ENCODE data around the gene SLC26A6. TPM values are rescaled to one million over a fixed set of nuclear protein-coding genes. Genes with fewer than 3 reads are reported as not detected.

SLC26A6 gene
- total and polyA plus RNA-seq, 7 donors: 4.5 to 13.0 (median 6.2) TPM

DNA sequence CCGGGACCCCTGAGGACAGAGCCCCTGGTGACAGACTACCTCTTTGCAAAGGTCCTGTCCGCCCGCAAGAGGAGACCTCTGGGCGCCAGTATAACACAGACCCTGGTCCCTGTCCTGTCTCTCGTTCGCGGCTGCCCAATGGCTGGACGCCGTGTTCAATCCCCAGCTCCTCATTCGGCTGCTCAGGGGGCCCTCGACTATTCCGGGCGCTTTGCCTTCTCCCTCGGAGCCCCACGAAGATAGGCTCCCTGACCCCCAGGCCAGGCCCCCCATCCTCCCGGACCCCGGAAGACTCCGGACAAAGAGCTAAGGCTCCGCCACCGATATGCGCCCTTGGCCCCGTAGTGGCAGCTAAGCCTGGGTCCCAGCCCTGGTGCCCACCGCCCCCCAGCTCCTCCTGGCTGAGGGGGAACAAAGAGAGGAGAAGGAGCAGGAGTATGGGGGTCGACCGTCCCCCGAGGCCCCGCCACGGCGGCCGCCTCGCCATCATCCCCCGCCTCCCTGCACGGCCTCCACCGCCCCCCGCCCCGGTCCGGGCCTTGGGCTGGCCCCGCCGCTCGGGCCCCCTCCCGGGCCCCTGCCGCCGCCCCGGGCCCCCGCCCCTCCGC is 27.0 kb upstream of the SLC26A6 start:
- DNase-seq: no peak
- TF ChIP-seq, protein P1, sequence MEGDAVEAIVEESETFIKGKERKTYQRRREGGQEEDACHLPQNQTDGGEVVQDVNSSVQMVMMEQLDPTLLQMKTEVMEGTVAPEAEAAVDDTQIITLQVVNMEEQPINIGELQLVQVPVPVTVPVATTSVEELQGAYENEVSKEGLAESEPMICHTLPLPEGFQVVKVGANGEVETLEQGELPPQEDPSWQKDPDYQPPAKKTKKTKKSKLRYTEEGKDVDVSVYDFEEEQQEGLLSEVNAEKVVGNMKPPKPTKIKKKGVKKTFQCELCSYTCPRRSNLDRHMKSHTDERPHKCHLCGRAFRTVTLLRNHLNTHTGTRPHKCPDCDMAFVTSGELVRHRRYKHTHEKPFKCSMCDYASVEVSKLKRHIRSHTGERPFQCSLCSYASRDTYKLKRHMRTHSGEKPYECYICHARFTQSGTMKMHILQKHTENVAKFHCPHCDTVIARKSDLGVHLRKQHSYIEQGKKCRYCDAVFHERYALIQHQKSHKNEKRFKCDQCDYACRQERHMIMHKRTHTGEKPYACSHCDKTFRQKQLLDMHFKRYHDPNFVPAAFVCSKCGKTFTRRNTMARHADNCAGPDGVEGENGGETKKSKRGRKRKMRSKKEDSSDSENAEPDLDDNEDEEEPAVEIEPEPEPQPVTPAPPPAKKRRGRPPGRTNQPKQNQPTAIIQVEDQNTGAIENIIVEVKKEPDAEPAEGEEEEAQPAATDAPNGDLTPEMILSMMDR (IDR thresholded peaks at IDR 0.05): no peak
- Histone ChIP-seq H3K27me3 (ENCODE audit: insufficient read depth in 3 of 3, low read length in 2 of 3) (peaks cover 0 to 47% (median 21%) of the 10 kb centered on the region in 3 donors), H3K36me3 (ENCODE audit: insufficient read depth in 1 of 2, low read depth in 1 of 2) (no peaks in the 10 kb centered on the region), H3K9me3 (no peaks in the 10 kb centered on the region), H3K27ac (no peak overlapping the region), H3K4me1 (peaks cover 19% of the 10 kb centered on the region), H3K4me3 (no peak overlapping the region)
- intact Hi-C loops (cut with DNase I): no loop called here
- WGBS, 3 donors: 2 to 4% (median 3%) methylated on average over 24 to 46 of the region's 46 CpGs
- ATAC-seq: no peak

DNA sequence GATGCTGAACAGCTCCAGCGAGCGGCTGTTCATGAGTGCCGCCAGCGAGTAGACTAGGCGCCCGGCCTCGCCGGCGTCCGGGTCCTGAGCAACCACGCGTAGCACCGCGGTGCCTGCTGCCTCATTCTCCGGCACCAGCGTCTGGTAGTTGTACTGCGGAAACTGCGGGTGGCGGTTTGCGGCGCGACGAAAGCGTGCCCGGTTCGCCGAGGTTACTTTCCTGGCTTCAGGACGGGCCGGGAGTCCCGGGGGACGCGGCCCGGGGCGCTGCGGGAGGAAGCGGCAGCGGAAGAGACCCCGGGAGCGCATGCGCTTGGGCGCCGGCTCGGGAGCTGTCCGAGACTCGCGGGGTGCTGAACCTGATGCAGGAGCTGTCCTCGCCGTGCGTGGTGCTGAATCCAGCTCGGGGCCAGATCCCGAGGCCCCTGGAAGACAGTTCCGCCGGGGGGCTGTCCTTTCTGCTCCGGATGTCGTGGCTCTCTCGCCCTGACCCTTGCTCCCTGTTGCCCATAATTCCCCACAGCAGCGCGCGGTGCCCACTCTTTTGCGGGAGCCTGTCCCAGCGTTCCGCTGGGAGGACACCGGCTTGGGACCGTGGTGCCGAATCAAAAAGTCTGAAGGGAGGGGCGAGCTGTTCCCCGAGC is 26.4 kb upstream of the SLC26A6 start:
- Histone ChIP-seq H3K27me3 (ENCODE audit: insufficient read depth in 3 of 3, low read length in 2 of 3) (peaks cover 0 to 47% (median 21%) of the 10 kb centered on the region in 3 donors), H3K27ac (no peak overlapping the region), H3K4me1 (peaks cover 19% of the 10 kb centered on the region), H3K36me3 (ENCODE audit: insufficient read depth in 1 of 2, low read depth in 1 of 2) (no peaks in the 10 kb centered on the region), H3K4me3 (peak overlapping the region; percentile 52), H3K9me3 (no peaks in the 10 kb centered on the region)
- intact Hi-C loops (cut with DNase I): no loop called here
- DNase-seq (peak; percentile 57 to 82), ATAC-seq (peak; percentile 66 to 77 (median 76))
- WGBS, 3 donors: 1 to 2% (median 1%) methylated on average over 59 to 67 of the region's 67 CpGs
- TF ChIP-seq, protein P1 (IDR thresholded peaks at IDR 0.05): no peak

DNA sequence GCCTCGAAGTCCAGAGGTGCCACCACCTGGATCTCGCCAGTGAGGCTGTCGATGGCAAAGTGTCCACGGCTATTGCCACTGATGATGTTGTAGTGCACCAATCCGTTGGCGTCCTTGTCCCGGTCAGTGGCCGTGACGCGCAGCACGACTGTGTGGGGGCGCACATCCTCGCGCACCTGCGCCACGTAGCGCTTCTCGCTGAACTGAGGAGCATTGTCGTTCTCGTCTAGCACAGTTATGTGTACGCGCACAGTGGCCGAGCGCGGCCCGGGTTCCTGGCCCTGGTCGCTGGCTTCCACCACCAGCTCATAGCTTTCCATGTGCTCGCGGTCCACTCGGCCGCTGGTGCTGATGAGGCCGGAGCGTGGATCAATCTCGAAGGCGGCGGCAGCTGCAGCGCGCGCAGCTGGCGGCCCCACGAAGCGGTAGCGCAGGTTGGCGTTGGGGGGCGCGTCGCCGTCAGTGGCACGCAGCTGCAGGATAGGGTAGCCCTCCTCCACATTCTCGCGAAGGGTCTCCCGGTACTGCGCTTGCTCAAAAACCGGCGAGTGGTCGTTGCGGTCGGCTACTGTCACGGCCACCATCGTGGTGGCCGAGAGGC is 25.6 kb upstream of the SLC26A6 start:
- Histone ChIP-seq H3K27me3 (ENCODE audit: insufficient read depth in 3 of 3, low read length in 2 of 3) (peaks cover 0 to 47% (median 21%) of the 10 kb centered on the region in 3 donors), H3K27ac (no peak overlapping the region), H3K36me3 (ENCODE audit: insufficient read depth in 1 of 2, low read depth in 1 of 2) (no peaks in the 10 kb centered on the region), H3K4me3 (peak overlapping the region; percentile 52), H3K4me1 (peaks cover 19% of the 10 kb centered on the region), H3K9me3 (no peaks in the 10 kb centered on the region)
- intact Hi-C loops (cut with DNase I): no loop called here
- DNase-seq (peak in 1 of 2 donors; percentile 48), ATAC-seq (no peak)
- WGBS, 3 donors: 52 to 62% (median 58%) methylated on average over 61 of the region's 61 CpGs
- TF ChIP-seq, protein P1 (IDR thresholded peaks at IDR 0.05): no peak

DNA sequence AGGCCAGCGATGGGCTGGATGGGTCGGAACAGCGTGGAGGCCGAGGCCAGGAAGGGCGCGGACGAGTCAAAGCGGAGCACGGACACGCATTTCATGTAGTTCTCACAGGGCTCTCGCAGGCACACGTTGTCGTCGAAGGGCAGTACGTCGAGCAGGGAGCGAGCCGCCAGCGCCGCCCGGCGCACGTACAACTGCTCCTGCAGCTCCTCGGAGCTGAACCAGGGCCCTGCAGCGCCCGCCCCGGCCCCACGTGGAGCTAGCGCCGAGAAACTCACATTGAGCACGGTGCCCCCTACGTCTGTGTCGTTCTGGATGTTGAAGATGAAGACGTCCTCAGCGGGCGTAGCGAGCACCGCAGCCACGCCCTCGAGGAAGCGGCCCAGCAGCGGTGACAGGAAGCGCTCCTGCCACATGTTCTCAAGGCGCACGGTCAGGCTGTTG is 21.6 kb upstream of the SLC26A6 start:
- WGBS, 3 donors: 53 to 57% (median 54%) methylated on average over 44 to 45 of the region's 45 CpGs
- H3K27me3 ChIP-seq (ENCODE audit: insufficient read depth in 3 of 3, low read length in 2 of 3): peaks cover 0 to 22% (median 3%) of the 10 kb centered on the region in 3 donors
- H3K36me3 ChIP-seq (ENCODE audit: insufficient read depth in 1 of 2, low read depth in 1 of 2): no peaks in the 10 kb centered on the region
- intact Hi-C loops (cut with DNase I): no loop called here
- H3K4me3 ChIP-seq: peak overlapping the region; percentile 80
- no peaks in the 10 kb centered on the region for H3K9me3 ChIP-seq
- TF ChIP-seq, protein P1 (IDR thresholded peaks at IDR 0.05): no peak
- peak overlapping the region; percentile 67 for H3K27ac ChIP-seq
- ATAC-seq: no peak
- peaks cover 8% of the 10 kb centered on the region for H3K4me1 ChIP-seq
- no peak for DNase-seq
